AG04449 (cell line): ENCODE measurements around the gene DISP1.
"Not testable (repeated sequence)": the region's sequence is repeated elsewhere in the genome, so short reads cannot be mapped to it uniquely, and the experiment has no call there.

Experiments
- CTCF ChIA-PET: fragments of 350-600 bp; formaldehyde crosslinking; extraction: SDS; loops from one replicate; lab custom pipeline; 2021; ENCODE audit warnings: antibody characterized with exemption; lab: Yijun Ruan, JAX
- POLR2A ChIA-PET: fragments of 400-600, 350-600 bp; formaldehyde crosslinking; extraction: SDS; loops from one replicate; lab custom pipeline; 2020; ENCODE audit warnings: antibody characterized with exemption, inconsistent platforms; lab: Yijun Ruan, JAX
- DNase-seq: peaks from one replicate; pipeline ENCODE4 v3.0.0-alpha.2; 2010; ENCODE audit warnings: low read depth, low spot score
- H3K4me3 ChIP-seq: 2 replicates; pipeline ENCODE4 v1.5.1; 2011; ENCODE audit warnings: low read depth, mild to moderate bottlenecking, control low read depth, low read length
- CTCF ChIP-seq: IDR thresholded peaks from one replicate; pipeline ENCODE4 v1.5.1; 2011; ENCODE audit warnings: mild to moderate bottlenecking, moderate library complexity, low read length, control low read depth, inconsistent platforms; ENCODE audit not compliant: insufficient read depth; ENCODE audit errors: missing control alignments

Gene DISP1

GRCh38 chr1:222843469-222844410, 28.9 kb downstream of the DISP1 start:
- no peak overlapping the region for H3K4me3 ChIP-seq
- DNase-seq, result no peak
- CTCF ChIA-PET, result interaction anchor here (0.9 kb wide), 1 partner anchor 237 kb away, joined by 3 read pairs; no protein-coding TSS in a partner anchor
- TF ChIP-seq CTCF, result no peak
- POLR2A ChIA-PET, result no interaction called here

- no peak for TF ChIP-seq CTCF
- ChIA-PET CTCF (interaction anchor here (0.9 kb wide), 1 partner anchor 236 kb away, joined by 3 read pairs; no protein-coding TSS in a partner anchor), POLR2A (no interaction called here)
- no peak for DNase-seq
- no peak overlapping the region for H3K4me3 ChIP-seq
Observed at GRCh38 chr1:222844411-222844779, 29.6 kb downstream of the DISP1 start.

- no peak overlapping the region for H3K4me3 ChIP-seq
- POLR2A ChIA-PET, result no interaction called here
- TF ChIP-seq CTCF, result no peak
- DNase-seq, result no peak
- CTCF ChIA-PET, result no interaction called here
Observed at GRCh38 chr1:222845763-222846162, 30.9 kb downstream of the DISP1 start.

- CTCF ChIA-PET, result interaction anchor here (0.9 kb wide), 1 partner anchor 124 kb away, joined by 3 read pairs; no protein-coding TSS in a partner anchor
- H3K4me3 ChIP-seq, DNase-seq, POLR2A ChIA-PET: not testable (repeated sequence)
Observed at GRCh38 chr1:222850550-222850949, 35.7 kb downstream of the DISP1 start.

- no peak overlapping the region for H3K4me3 ChIP-seq
- no peak for TF ChIP-seq CTCF
- ChIA-PET CTCF (no interaction called here), POLR2A (no interaction called here)
- DNase-seq, result no peak
Observed at GRCh38 chr1:222852326-222852725, 37.5 kb downstream of the DISP1 start.

- no peak for TF ChIP-seq CTCF
- no peak overlapping the region for H3K4me3 ChIP-seq
- CTCF ChIA-PET, result no interaction called here
- POLR2A ChIA-PET, result no interaction called here
- no peak for DNase-seq
Observed at GRCh38 chr1:222861062-222861461, 46.2 kb downstream of the DISP1 start.
